ENCODE results near the gene SLC12A6. TPM values are rescaled to one million over a fixed set of nuclear protein-coding genes. Genes with fewer than 3 reads are reported as not detected.
A peak's percentile ranks its signal among the peaks of the same experiment; 100 is the strongest.

Gene SLC12A6
- total RNA-seq, 1 donor from 2014 or later = 17.9 TPM

- no peak for DNase-seq (ENCODE audit: low read depth)
Measured at GRCh38 chr15:34264076-34264475, 73.5 kb downstream of the SLC12A6 start.

- no peak for DNase-seq (ENCODE audit: low read depth)
Measured at GRCh38 chr15:34262362-34262761, 75.2 kb downstream of the SLC12A6 start.

GRCh38 chr15:34259566-34259965 lies 78.0 kb downstream of the SLC12A6 start:
- no peak for DNase-seq (ENCODE audit: low read depth)

GRCh38 chr15:34258151-34258550 lies 79.4 kb downstream of the SLC12A6 start:
- no peak for DNase-seq (ENCODE audit: low read depth)

GRCh38 chr15:34252545-34252944 lies 85.0 kb downstream of the SLC12A6 start:
- DNase-seq (ENCODE audit: low read depth) = no peak

- DNase-seq (ENCODE audit: low read depth) = no peak
Measured at GRCh38 chr15:34248190-34248589, 89.4 kb downstream of the SLC12A6 start.

GRCh38 chr15:34246276-34246976 lies 91.2 kb downstream of the SLC12A6 start:
- DNase-seq (ENCODE audit: low read depth) = no peak

- no peak for DNase-seq (ENCODE audit: low read depth)
Measured at GRCh38 chr15:34243226-34243625, 94.4 kb downstream of the SLC12A6 start.

GRCh38 chr15:34242331-34242710 lies 95.3 kb downstream of the SLC12A6 start:
- no peak for DNase-seq (ENCODE audit: low read depth)

GRCh38 chr15:34241376-34242330 lies 95.9 kb downstream of the SLC12A6 start:
- peak; percentile 50 for DNase-seq (ENCODE audit: low read depth)

GRCh38 chr15:34240537-34240936 lies 97.0 kb downstream of the SLC12A6 start:
- no peak for DNase-seq (ENCODE audit: low read depth)

- peak; percentile 69 for DNase-seq (ENCODE audit: low read depth)
Measured at GRCh38 chr15:34239151-34239808, 98.3 kb downstream of the SLC12A6 start.

- DNase-seq (ENCODE audit: low read depth) = no peak
Measured at GRCh38 chr15:34233614-34234013, 104.0 kb downstream of the SLC12A6 start.

GRCh38 chr15:34223904-34224596 lies 113.5 kb downstream of the SLC12A6 start:
- DNase-seq (ENCODE audit: low read depth) = peak; percentile 13

GRCh38 chr15:34217587-34218225 lies 119.9 kb downstream of the SLC12A6 start:
- DNase-seq (ENCODE audit: low read depth) = peak; percentile 46

- DNase-seq (ENCODE audit: low read depth) = no peak
Measured at GRCh38 chr15:34216527-34217270, 120.9 kb downstream of the SLC12A6 start.

GRCh38 chr15:34214135-34214534 lies 123.4 kb downstream of the SLC12A6 start:
- DNase-seq (ENCODE audit: low read depth) = no peak

GRCh38 chr15:34213690-34214089 lies 123.9 kb downstream of the SLC12A6 start:
- no peak for DNase-seq (ENCODE audit: low read depth)

GRCh38 chr15:34209421-34210282 lies 127.9 kb downstream of the SLC12A6 start, which contains the start of gene KATNBL1:
TSS of gene KATNBL1 (minus strand) at chr15:34210096. CDS start at chr15:34163676, 46,420 bp downstream.
- DNase-seq (ENCODE audit: low read depth) = peak; percentile 96
